Measurements from ENCODE around the gene TXNL4B. TPM values are rescaled to one million over a fixed set of nuclear protein-coding genes. Genes with fewer than 3 reads are reported as not detected.

The TXNL4B gene
- total RNA-seq, 1 donor from 2014 or later, result 12.8 TPM

- peaks cover 20% of the 10 kb centered on the region for H4K20me1 ChIP-seq (ENCODE audit: insufficient read depth, low read length)
- TF ChIP-seq CTCF (IDR thresholded peaks at IDR 0.05; ENCODE audit: insufficient read depth, low read depth, low read length) (no peak), EZH2 (IDR thresholded peaks at IDR 0.05; ENCODE audit: insufficient read depth, low read length) (no peak)
- no peak overlapping the region for H3K9ac ChIP-seq (ENCODE audit: low read length)
- no peak for DNase-seq (ENCODE audit: low read depth)
- no peak overlapping the region for H2AFZ ChIP-seq (ENCODE audit: low read depth, low read length)
- peaks cover 12% of the 10 kb centered on the region for H3K79me2 ChIP-seq (ENCODE audit: insufficient read depth, low read length)
- no peak for FAIRE-seq
- Mint-ChIP-seq H3K4me1 (ENCODE audit: low read depth, unreplicated experiment) (no peaks in the 10 kb centered on the region), H3K9me3 (ENCODE audit: unreplicated experiment) (no peaks in the 10 kb centered on the region), H3K27me3 (ENCODE audit: low read depth, unreplicated experiment) (no peaks in the 10 kb centered on the region), H3K36me3 (ENCODE audit: low read depth, unreplicated experiment) (peaks cover 27% of the 10 kb centered on the region), H3K4me3 (ENCODE audit: unreplicated experiment) (no peak overlapping the region), H3K27ac (ENCODE audit: unreplicated experiment) (no peak overlapping the region)
- peaks cover 54% of the 10 kb centered on the region for H3K36me3 ChIP-seq (ENCODE audit: insufficient read depth, low read length)
- H3K27ac ChIP-seq (ENCODE audit: low read depth, low read length), result no peak overlapping the region
- H3K4me1 ChIP-seq (ENCODE audit: insufficient read depth, low read length), result no peaks in the 10 kb centered on the region
- no peaks in the 10 kb centered on the region for H3K9me3 ChIP-seq (ENCODE audit: insufficient read depth, low read depth, low read length)
- H3K4me3 ChIP-seq (ENCODE audit: insufficient read depth, low read depth, low read length), result no peak overlapping the region
- no peak overlapping the region for H3K4me2 ChIP-seq (ENCODE audit: low read length)
- no peaks in the 10 kb centered on the region for H3K27me3 ChIP-seq (ENCODE audit: insufficient read depth, low read length)
Observed at GRCh38 chr16:72101195-72101594, 7.8 kb upstream of the TXNL4B start.

- peaks cover 30% of the 10 kb centered on the region for H3K79me2 ChIP-seq (ENCODE audit: insufficient read depth, low read length)
- H3K27me3 ChIP-seq (ENCODE audit: insufficient read depth, low read length), result no peaks in the 10 kb centered on the region
- peaks cover 33% of the 10 kb centered on the region for H4K20me1 ChIP-seq (ENCODE audit: insufficient read depth, low read length)
- FAIRE-seq, result no peak
- TF ChIP-seq CTCF (IDR thresholded peaks at IDR 0.05; ENCODE audit: insufficient read depth, low read depth, low read length), result peak; percentile 39
- TF ChIP-seq EZH2 (IDR thresholded peaks at IDR 0.05; ENCODE audit: insufficient read depth, low read length), result no peak
- no peaks in the 10 kb centered on the region for H3K27me3 Mint-ChIP-seq (ENCODE audit: low read depth, unreplicated experiment)
- peaks cover 16% of the 10 kb centered on the region for H3K36me3 Mint-ChIP-seq (ENCODE audit: low read depth, unreplicated experiment)
- no peak overlapping the region for H3K4me3 Mint-ChIP-seq (ENCODE audit: unreplicated experiment)
- H3K4me1 Mint-ChIP-seq (ENCODE audit: low read depth, unreplicated experiment), result peaks cover 9% of the 10 kb centered on the region
- peaks cover 9% of the 10 kb centered on the region for H3K4me1 ChIP-seq (ENCODE audit: insufficient read depth, low read length)
- H3K9me3 ChIP-seq (ENCODE audit: insufficient read depth, low read depth, low read length), result no peaks in the 10 kb centered on the region
- no peak overlapping the region for H2AFZ ChIP-seq (ENCODE audit: low read depth, low read length)
- H3K4me2 ChIP-seq (ENCODE audit: low read length), result no peak overlapping the region
- no peak overlapping the region for H3K4me3 ChIP-seq (ENCODE audit: insufficient read depth, low read depth, low read length)
- no peaks in the 10 kb centered on the region for H3K9me3 Mint-ChIP-seq (ENCODE audit: unreplicated experiment)
- no peak overlapping the region for H3K27ac Mint-ChIP-seq (ENCODE audit: unreplicated experiment)
- DNase-seq (ENCODE audit: low read depth), result peak; percentile 15
- no peak overlapping the region for H3K27ac ChIP-seq (ENCODE audit: low read depth, low read length)
- H3K36me3 ChIP-seq (ENCODE audit: insufficient read depth, low read length), result peaks cover 43% of the 10 kb centered on the region
- no peak overlapping the region for H3K9ac ChIP-seq (ENCODE audit: low read length)
Observed at GRCh38 chr16:72099377-72099818, 6.0 kb upstream of the TXNL4B start.

- DNase-seq (ENCODE audit: low read depth) (no peak), FAIRE-seq (no peak)
- Histone ChIP-seq H3K9ac (ENCODE audit: low read length) (no peak overlapping the region), H3K27me3 (ENCODE audit: insufficient read depth, low read length) (no peaks in the 10 kb centered on the region), H3K9me3 (ENCODE audit: insufficient read depth, low read depth, low read length) (no peaks in the 10 kb centered on the region), H3K4me3 (ENCODE audit: insufficient read depth, low read depth, low read length) (no peak overlapping the region), H3K27ac (ENCODE audit: low read depth, low read length) (no peak overlapping the region), H3K79me2 (ENCODE audit: insufficient read depth, low read length) (peaks cover 35% of the 10 kb centered on the region), H3K4me2 (ENCODE audit: low read length) (no peak overlapping the region), H3K4me1 (ENCODE audit: insufficient read depth, low read length) (peaks cover 9% of the 10 kb centered on the region), H3K36me3 (ENCODE audit: insufficient read depth, low read length) (peaks cover 43% of the 10 kb centered on the region), H4K20me1 (ENCODE audit: insufficient read depth, low read length) (peaks cover 33% of the 10 kb centered on the region), H2AFZ (ENCODE audit: low read depth, low read length) (no peak overlapping the region)
- H3K27ac Mint-ChIP-seq (ENCODE audit: unreplicated experiment), result no peak overlapping the region
- H3K9me3 Mint-ChIP-seq (ENCODE audit: unreplicated experiment), result no peaks in the 10 kb centered on the region
- peaks cover 15% of the 10 kb centered on the region for H3K36me3 Mint-ChIP-seq (ENCODE audit: low read depth, unreplicated experiment)
- H3K27me3 Mint-ChIP-seq (ENCODE audit: low read depth, unreplicated experiment), result no peaks in the 10 kb centered on the region
- H3K4me1 Mint-ChIP-seq (ENCODE audit: low read depth, unreplicated experiment), result peaks cover 9% of the 10 kb centered on the region
- TF ChIP-seq CTCF (IDR thresholded peaks at IDR 0.05; ENCODE audit: insufficient read depth, low read depth, low read length) (no peak), EZH2 (IDR thresholded peaks at IDR 0.05; ENCODE audit: insufficient read depth, low read length) (no peak)
- H3K4me3 Mint-ChIP-seq (ENCODE audit: unreplicated experiment), result no peak overlapping the region
Observed at GRCh38 chr16:72098936-72099335, 5.5 kb upstream of the TXNL4B start.
